H9 (cell line): ENCODE measurements around the gene SPRYD3. TPM values are rescaled to one million over a fixed set of nuclear protein-coding genes. Genes with fewer than 3 reads are reported as not detected.

Experiments used
- DNase-seq: peaks from one replicate; pipeline ENCODE4 v3.0.0-alpha.2; 2017
- H2AFZ ChIP-seq: one replicate; pipeline ENCODE4 v1.6.1; 2013; ENCODE audit warnings: mild to moderate bottlenecking, low read length, control low read depth, moderate library complexity
- H2AK5ac ChIP-seq: 2 replicates; pipeline ENCODE4 v1.6.1; 2013; ENCODE audit warnings: low read length, control low read depth, mixed read lengths; ENCODE audit not compliant: insufficient read length
- H2BK120ac ChIP-seq: one replicate; pipeline ENCODE4 v1.6.1; 2013; ENCODE audit warnings: low read depth, mild to moderate bottlenecking, low read length, control low read depth, inconsistent platforms; ENCODE audit not compliant: poor library complexity, severe bottlenecking
- H2BK12ac ChIP-seq: 2 replicates; pipeline ENCODE4 v1.6.1; 2013; ENCODE audit warnings: low read length, control low read depth, mixed read lengths, low read depth; ENCODE audit not compliant: insufficient read length
- H2BK15ac ChIP-seq: 2 replicates; pipeline ENCODE4 v1.6.1; 2013; ENCODE audit warnings: low read depth, low read length, control low read depth
- H2BK20ac ChIP-seq: one replicate; pipeline ENCODE4 v1.6.1; 2013; ENCODE audit warnings: low read depth, mild to moderate bottlenecking, low read length, control low read depth, inconsistent platforms; ENCODE audit not compliant: poor library complexity, severe bottlenecking
- H2BK5ac ChIP-seq: 2 replicates; pipeline ENCODE4 v1.6.1; 2013; ENCODE audit warnings: low read length, control low read depth, mixed read lengths; ENCODE audit not compliant: insufficient read length
- H3K14ac ChIP-seq: 2 replicates; pipeline ENCODE4 v1.6.1; 2013; ENCODE audit warnings: low read length, control low read depth; ENCODE audit not compliant: insufficient read depth
- H3K18ac ChIP-seq: 2 replicates; pipeline ENCODE4 v1.6.1; 2013; ENCODE audit warnings: low read depth, mild to moderate bottlenecking, mixed read lengths, low read length, control low read depth; ENCODE audit not compliant: insufficient read length
- H3K23ac ChIP-seq: 2 replicates; pipeline ENCODE4 v1.6.1; 2013; ENCODE audit warnings: low read length, control low read depth, mixed read lengths, low read depth; ENCODE audit not compliant: insufficient read length
- H3K23me2 ChIP-seq: 2 replicates; pipeline ENCODE4 v1.6.1; 2013; ENCODE audit warnings: low read depth, mild to moderate bottlenecking, mixed read lengths, low read length, control low read depth; ENCODE audit not compliant: insufficient read length, poor library complexity, severe bottlenecking
- H3K27ac ChIP-seq: 2 replicates; pipeline ENCODE4 v1.5.1; 2013; ENCODE audit warnings: low read length, control low read depth, mixed read lengths, low read depth; ENCODE audit not compliant: insufficient read length
- H3K27me3 ChIP-seq: 2 replicates; pipeline ENCODE4 v1.6.1; 2013; ENCODE audit warnings: low read length, control low read depth, inconsistent platforms; ENCODE audit not compliant: insufficient read depth
- H3K4ac ChIP-seq: 2 replicates; pipeline ENCODE4 v1.6.1; 2013; ENCODE audit warnings: low read depth, mild to moderate bottlenecking, control low read depth, inconsistent platforms, low read length, moderate library complexity
- H3K4me1 ChIP-seq: 2 replicates; pipeline ENCODE4 v1.6.1; 2013; ENCODE audit warnings: low read length, control low read depth, inconsistent platforms; ENCODE audit not compliant: insufficient read depth
- H3K4me2 ChIP-seq: 2 replicates; pipeline ENCODE4 v1.6.1; 2013; ENCODE audit warnings: low read length, control low read depth, mixed read lengths; ENCODE audit not compliant: insufficient read length, insufficient read depth
- H3K56ac ChIP-seq: 2 replicates; pipeline ENCODE4 v1.6.1; 2013; ENCODE audit warnings: low read depth, mild to moderate bottlenecking, mixed read lengths, low read length, control low read depth; ENCODE audit not compliant: insufficient read length
- H3K79me1 ChIP-seq: 2 replicates; pipeline ENCODE4 v1.6.1; 2013; ENCODE audit warnings: low read depth, mild to moderate bottlenecking, moderate library complexity, low read length, control low read depth, inconsistent platforms; ENCODE audit not compliant: insufficient read depth, poor library complexity, severe bottlenecking
- H3K79me2 ChIP-seq: 2 replicates; pipeline ENCODE4 v1.6.1; 2013; ENCODE audit warnings: low read length, control low read depth, inconsistent platforms; ENCODE audit not compliant: insufficient read depth
- H3K9ac ChIP-seq: 2 replicates; pipeline ENCODE4 v1.6.1; 2013; ENCODE audit warnings: low read length, control low read depth, mixed read lengths; ENCODE audit not compliant: insufficient read length; ENCODE audit errors: extremely low read depth
- H3K9me3 ChIP-seq: one replicate; pipeline ENCODE4 v1.6.1; 2013; ENCODE audit warnings: low read depth, low read length, inconsistent platforms; ENCODE audit not compliant: control insufficient read depth
- H3T11ph ChIP-seq: one replicate; pipeline ENCODE4 v1.6.1; 2013; ENCODE audit warnings: mild to moderate bottlenecking, low read length, control low read depth, inconsistent platforms
- H4K20me1 ChIP-seq: one replicate; pipeline ENCODE4 v1.6.1; 2013; ENCODE audit not compliant: control insufficient read depth, insufficient read length, insufficient read depth
- H4K5ac ChIP-seq: 2 replicates; pipeline ENCODE4 v1.6.1; 2013; ENCODE audit warnings: low read depth, mild to moderate bottlenecking, mixed read lengths, low read length, control low read depth; ENCODE audit not compliant: insufficient read length
- H4K8ac ChIP-seq: replicated peaks from 2 replicates; pipeline ENCODE4 v1.6.1; 2013; ENCODE audit warnings: low read length, control low read depth, mixed read lengths, low read depth; ENCODE audit not compliant: insufficient read length
- H4K91ac ChIP-seq: 2 replicates; pipeline ENCODE4 v1.6.1; 2013; ENCODE audit warnings: low read depth, mild to moderate bottlenecking, moderate library complexity, mixed read lengths, low read length, control low read depth; ENCODE audit not compliant: insufficient read length
- H3K27ac Mint-ChIP-seq, 3 experiments: 2 replicates in 2 of 3; 3 replicates in 1 of 3; pipeline ENCODE4 v1.8.0; 2020 to 2021; ENCODE audit warnings: mixed read lengths in 3 of 3, mild to moderate bottlenecking in 1 of 3, moderate library complexity in 1 of 3
- H3K27me3 Mint-ChIP-seq: 2 replicates; pipeline ENCODE4 v1.8.0; 2021; ENCODE audit warnings: low read depth, mild to moderate bottlenecking, moderate library complexity, mixed read lengths
- H3K36me3 Mint-ChIP-seq, 3 experiments: 2 replicates in 2 of 3; 3 replicates in 1 of 3; pipeline ENCODE4 v1.8.0; 2020 to 2021; ENCODE audit warnings: low read depth in 3 of 3, mixed read lengths in 3 of 3; ENCODE audit not compliant: insufficient read depth in 1 of 3
- H3K4me1 Mint-ChIP-seq, 2 experiments: 2 replicates each; pipeline ENCODE4 v1.8.0; 2020; ENCODE audit warnings: mixed read lengths in 2 of 2
- H3K4me3 Mint-ChIP-seq, 2 experiments: 2 replicates in 1 of 2; 3 replicates in 1 of 2; pipeline ENCODE4 v1.8.0; 2020 to 2021; ENCODE audit warnings: mild to moderate bottlenecking in 2 of 2, mixed read lengths in 2 of 2, moderate library complexity in 1 of 2
- H3K9me3 Mint-ChIP-seq, 2 experiments: 2 replicates in 1 of 2; 3 replicates in 1 of 2; pipeline ENCODE4 v1.8.0; 2020; ENCODE audit warnings: mild to moderate bottlenecking in 2 of 2, mixed read lengths in 2 of 2, moderate library complexity in 1 of 2
- WGBS: extraction: QIAGEN DNeasy Blood & Tissue Kit; methylation state at CpG from one replicate; pipeline ENCODE4 v1.1.7; 2013; ENCODE audit warnings: missing lambda C conversion rate, low lambda C conversion rate, mixed read lengths; ENCODE audit not compliant: insufficient read length; ENCODE audit errors: extremely low coverage; 5-methylcytosine and 5-hydroxymethylcytosine counted together
- total RNA-seq: library from RNA; stranded (reverse); gene quantifications from 2 replicates; pipeline ENCODE4 v1.2.1, GENCODE V29; 2021
- TF ChIP-seq, protein P1 (sequence below): fragments of 200-600 bp; sonication (generic); conservative IDR thresholded peaks from 3 replicates; pipeline ENCODE4 v1.8.0; 2021; ENCODE audit warnings: antibody characterized with exemption, mild to moderate bottlenecking

Gene SPRYD3
- total RNA-seq, 1 experiment from 2014 or later: 6.5 TPM

DNA sequence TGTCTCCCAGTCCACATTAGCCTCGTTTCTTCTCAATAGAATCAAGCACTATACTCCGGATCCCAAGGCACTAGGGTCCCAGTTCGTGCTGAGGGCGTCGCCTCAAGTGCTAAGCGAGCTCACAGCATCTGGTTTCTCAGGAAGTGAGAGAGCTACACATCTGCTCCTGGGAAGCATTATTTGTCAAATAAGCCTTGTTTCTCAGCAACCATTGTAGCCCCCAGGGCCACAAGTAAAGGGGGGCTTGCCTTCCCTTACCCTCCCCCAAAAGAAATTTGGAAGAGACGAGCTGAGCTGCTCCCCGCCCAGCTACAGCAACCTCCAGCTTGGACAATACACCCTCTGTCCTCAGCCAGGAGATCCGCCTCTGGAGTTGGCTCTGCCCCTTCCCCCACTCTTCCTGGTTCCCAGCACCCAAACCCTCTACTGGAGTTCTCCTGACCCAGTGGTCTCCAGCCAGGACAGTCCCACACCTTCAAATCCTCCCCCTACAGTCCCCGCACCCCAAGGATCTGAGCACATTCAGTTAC, 35.1 kb downstream of the SPRYD3 start:
- peaks cover 61 to 69% of the 10 kb centered on the region in 2 experiments for H3K4me1 Mint-ChIP-seq
- no CpG with 5 or more reads among the region's 10 CpGs for WGBS

More for the DNA sequence above, 35.1 kb downstream of the SPRYD3 start:
- H2AK5ac ChIP-seq: no peak overlapping the region
- H3K14ac ChIP-seq: no peak overlapping the region
- no peaks in the 10 kb centered on the region for H4K20me1 ChIP-seq
- H3K4me1 ChIP-seq: peaks cover 17% of the 10 kb centered on the region; the same call in 1 of the 2 replicates
- no peak overlapping the region for H2BK20ac ChIP-seq
- H2BK15ac ChIP-seq: no peak overlapping the region
- peaks cover 5% of the 10 kb centered on the region; the same call in 1 of the 2 replicates for H3K27me3 ChIP-seq
- H3K79me2 ChIP-seq: no peaks in the 10 kb centered on the region
- no peak overlapping the region for H2BK12ac ChIP-seq
- no peaks in the 10 kb centered on the region for H3K9me3 ChIP-seq
- H3K4me2 ChIP-seq: no peak overlapping the region
- H3K23ac ChIP-seq: no peak overlapping the region
- H3K4me3 Mint-ChIP-seq: peak overlapping the region in 1 of 2 experiments; percentile 8; a peak in 2 of 5 replicates
- no peak overlapping the region for H3K18ac ChIP-seq
- no peak overlapping the region for H4K5ac ChIP-seq
- H4K91ac ChIP-seq: no peak overlapping the region
- peaks cover 37% of the 10 kb centered on the region for H3K27me3 Mint-ChIP-seq
- H2AFZ ChIP-seq: no peak overlapping the region
- H2BK5ac ChIP-seq: no peak overlapping the region
- no peaks in the 10 kb centered on the region; a peak in 1 of 5 replicates for H3K9me3 Mint-ChIP-seq
- H3K9ac ChIP-seq: no peak overlapping the region
- no peaks in the 10 kb centered on the region for H3K79me1 ChIP-seq
- H3K56ac ChIP-seq: no peak overlapping the region
- TF ChIP-seq, protein P1, sequence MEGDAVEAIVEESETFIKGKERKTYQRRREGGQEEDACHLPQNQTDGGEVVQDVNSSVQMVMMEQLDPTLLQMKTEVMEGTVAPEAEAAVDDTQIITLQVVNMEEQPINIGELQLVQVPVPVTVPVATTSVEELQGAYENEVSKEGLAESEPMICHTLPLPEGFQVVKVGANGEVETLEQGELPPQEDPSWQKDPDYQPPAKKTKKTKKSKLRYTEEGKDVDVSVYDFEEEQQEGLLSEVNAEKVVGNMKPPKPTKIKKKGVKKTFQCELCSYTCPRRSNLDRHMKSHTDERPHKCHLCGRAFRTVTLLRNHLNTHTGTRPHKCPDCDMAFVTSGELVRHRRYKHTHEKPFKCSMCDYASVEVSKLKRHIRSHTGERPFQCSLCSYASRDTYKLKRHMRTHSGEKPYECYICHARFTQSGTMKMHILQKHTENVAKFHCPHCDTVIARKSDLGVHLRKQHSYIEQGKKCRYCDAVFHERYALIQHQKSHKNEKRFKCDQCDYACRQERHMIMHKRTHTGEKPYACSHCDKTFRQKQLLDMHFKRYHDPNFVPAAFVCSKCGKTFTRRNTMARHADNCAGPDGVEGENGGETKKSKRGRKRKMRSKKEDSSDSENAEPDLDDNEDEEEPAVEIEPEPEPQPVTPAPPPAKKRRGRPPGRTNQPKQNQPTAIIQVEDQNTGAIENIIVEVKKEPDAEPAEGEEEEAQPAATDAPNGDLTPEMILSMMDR: no peak
- no peak overlapping the region for H3K4ac ChIP-seq
- no peak overlapping the region for H4K8ac ChIP-seq
- peaks cover 12% of the 10 kb centered on the region for H3K23me2 ChIP-seq
- H3K27ac ChIP-seq: no peak overlapping the region
- peak; percentile 50 for DNase-seq
- H3T11ph ChIP-seq: no peak overlapping the region
- H2BK120ac ChIP-seq: no peak overlapping the region
- peaks cover 10 to 31% (median 15%) of the 10 kb centered on the region in 3 experiments; a peak in 6 of 7 replicates for H3K36me3 Mint-ChIP-seq
- no peak overlapping the region for H3K27ac Mint-ChIP-seq
